Body of pancreas (tissue), 4 donors: ENCODE results near the gene PPP6R1. TPM values are rescaled to one million over a fixed set of nuclear protein-coding genes. Genes with fewer than 3 reads are reported as not detected.

Source experiments
- ATAC-seq: fragments of 150-250 bp; one replicate; pipeline ENCODE4 v1.9.1; 2016
- DNase-seq, 4 donors: peaks; one replicate each; pipeline ENCODE4 v3.0.0-alpha.2; 2019
- H3K27ac ChIP-seq, 4 donors: fragments of 200-600 bp; sonication (generic); 1 replicate in 3 of 4; 2 replicates in 1 of 4; pipeline versions ENCODE4 v1.5.1 to v1.6.1; 2016 to 2019; ENCODE audit warnings: mild to moderate bottlenecking in 1 of 4, mixed read lengths in 1 of 4, moderate library complexity in 1 of 4
- H3K27me3 ChIP-seq, 2 donors: fragments of 200-600 bp; sonication (generic); one replicate each; pipeline ENCODE4 v1.6.0; 2016; ENCODE audit warnings: mild to moderate bottlenecking in 1 of 2
- H3K36me3 ChIP-seq, 2 donors: fragments of 200-600 bp; sonication (generic); replicated peaks in 1 of 2; 2 replicates each; pipeline ENCODE4 v1.5.1; 2016; ENCODE audit warnings: low read depth in 2 of 2; ENCODE audit not compliant: insufficient read depth in 1 of 2
- H3K4me1 ChIP-seq: fragments of 200-600 bp; sonication (generic); one replicate; pipeline ENCODE4 v1.6.0; 2016
- H3K4me3 ChIP-seq, 2 donors: fragments of 200-600 bp; sonication (generic); 1 replicate in 1 of 2; 2 replicates in 1 of 2; pipeline ENCODE4 v1.5.1; 2016 to 2019
- H3K9me3 ChIP-seq, 3 donors: fragments of 200-600 bp; sonication (generic); 1 replicate in 2 of 3; 2 replicates in 1 of 3; pipeline ENCODE4 v1.5.1; 2016
- POLR2A ChIP-seq, 3 donors: fragments of 450-650 bp; IDR thresholded peaks; one replicate each; pipeline ENCODE4 v1.6.1; 2016; ENCODE audit warnings: antibody characterized with exemption in 3 of 3, mild to moderate bottlenecking in 2 of 3
- WGBS, 2 donors: methylation state at CpG; one replicate each; pipeline ENCODE4 v1.1.5; 2017; 5-methylcytosine and 5-hydroxymethylcytosine counted together
- intact Hi-C: fragments of 100-400 bp; cut with DNase I; formaldehyde crosslinking; loops from one replicate; pipeline ENCODE4 v1.15.1; 2023
- total RNA-seq, 2 donors: library from RNA; depleted of rRNA; stranded (reverse); fragments of >200 nt; gene quantifications; one replicate each; pipeline ENCODE4 v1.1.0, GENCODE V29; 2016
- TF ChIP-seq, protein P1 (sequence below), 7 experiments: fragments of 450-650 bp in 4 of 7; fragments of 200-600 bp in 3 of 7; sonication (generic) in 3 of 7; IDR thresholded peaks; one replicate each; pipeline ENCODE4 v1.5.1; 2016 to 2019; ENCODE audit warnings: antibody characterized with exemption in 7 of 7

PPP6R1 gene
- total RNA-seq, 2 donors from 2014 or later = 19.2 to 20.8 TPM

- no peaks in the 10 kb centered on the region for H3K27me3 ChIP-seq
- H3K27ac ChIP-seq = no peak overlapping the region
- WGBS, 2 donors = 92 to 95% methylated on average over 18 of the region's 18 CpGs
- intact Hi-C loops = no loop called here
- no peak for DNase-seq
- no peaks in the 10 kb centered on the region for H3K4me1 ChIP-seq
- TF ChIP-seq, protein P1, sequence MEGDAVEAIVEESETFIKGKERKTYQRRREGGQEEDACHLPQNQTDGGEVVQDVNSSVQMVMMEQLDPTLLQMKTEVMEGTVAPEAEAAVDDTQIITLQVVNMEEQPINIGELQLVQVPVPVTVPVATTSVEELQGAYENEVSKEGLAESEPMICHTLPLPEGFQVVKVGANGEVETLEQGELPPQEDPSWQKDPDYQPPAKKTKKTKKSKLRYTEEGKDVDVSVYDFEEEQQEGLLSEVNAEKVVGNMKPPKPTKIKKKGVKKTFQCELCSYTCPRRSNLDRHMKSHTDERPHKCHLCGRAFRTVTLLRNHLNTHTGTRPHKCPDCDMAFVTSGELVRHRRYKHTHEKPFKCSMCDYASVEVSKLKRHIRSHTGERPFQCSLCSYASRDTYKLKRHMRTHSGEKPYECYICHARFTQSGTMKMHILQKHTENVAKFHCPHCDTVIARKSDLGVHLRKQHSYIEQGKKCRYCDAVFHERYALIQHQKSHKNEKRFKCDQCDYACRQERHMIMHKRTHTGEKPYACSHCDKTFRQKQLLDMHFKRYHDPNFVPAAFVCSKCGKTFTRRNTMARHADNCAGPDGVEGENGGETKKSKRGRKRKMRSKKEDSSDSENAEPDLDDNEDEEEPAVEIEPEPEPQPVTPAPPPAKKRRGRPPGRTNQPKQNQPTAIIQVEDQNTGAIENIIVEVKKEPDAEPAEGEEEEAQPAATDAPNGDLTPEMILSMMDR (IDR thresholded peaks at IDR 0.05) = no peak
- TF ChIP-seq POLR2A (IDR thresholded peaks at IDR 0.05) = no peak
- H3K36me3 ChIP-seq = peaks cover 0 to 3% of the 10 kb centered on the region in 2 donors
- no peak for ATAC-seq
- no peaks in the 10 kb centered on the region for H3K9me3 ChIP-seq
- H3K4me3 ChIP-seq = no peak overlapping the region
Observed at GRCh38 chr19:55272142-55272541, 13.3 kb upstream of the PPP6R1 start.

GRCh38 chr19:55270172-55270942, 11.5 kb upstream of the PPP6R1 start:
- peaks cover 0 to 2% of the 10 kb centered on the region in 2 donors for H3K36me3 ChIP-seq
- no peak overlapping the region for H3K27ac ChIP-seq
- 89 to 92% methylated on average over 16 to 25 of the region's 25 CpGs for WGBS, 2 donors
- no peaks in the 10 kb centered on the region for H3K9me3 ChIP-seq
- DNase-seq = no peak
- no peak overlapping the region for H3K4me3 ChIP-seq
- no peak for TF ChIP-seq POLR2A (IDR thresholded peaks at IDR 0.05)
- TF ChIP-seq, protein P1 (IDR thresholded peaks at IDR 0.05) = no peak
- ATAC-seq = no peak
- no peaks in the 10 kb centered on the region for H3K27me3 ChIP-seq
- no peaks in the 10 kb centered on the region for H3K4me1 ChIP-seq
- intact Hi-C loops = no loop called here

DNA sequence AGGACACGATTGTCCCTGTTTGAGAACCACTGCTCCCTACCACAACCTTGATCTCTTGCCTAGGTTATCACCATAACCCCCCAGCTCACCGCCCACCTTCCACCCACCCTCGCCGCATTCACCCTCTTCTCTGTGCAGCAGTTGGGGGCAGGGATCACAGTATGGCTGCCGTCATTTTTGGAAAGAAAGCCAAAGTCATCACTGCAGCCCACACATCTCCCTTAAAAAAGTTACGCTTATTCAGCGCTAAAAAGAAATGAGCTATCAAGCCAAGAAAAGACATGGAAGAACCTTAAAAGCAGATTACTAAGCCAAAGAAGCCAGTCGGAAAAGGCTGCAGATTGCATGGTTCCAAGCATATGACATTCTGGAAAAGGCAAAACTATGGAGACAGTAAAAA, 10.5 kb upstream of the PPP6R1 start:
- H3K36me3 ChIP-seq = peaks cover 0 to 2% of the 10 kb centered on the region in 2 donors
- intact Hi-C loops = no loop called here

DNA sequence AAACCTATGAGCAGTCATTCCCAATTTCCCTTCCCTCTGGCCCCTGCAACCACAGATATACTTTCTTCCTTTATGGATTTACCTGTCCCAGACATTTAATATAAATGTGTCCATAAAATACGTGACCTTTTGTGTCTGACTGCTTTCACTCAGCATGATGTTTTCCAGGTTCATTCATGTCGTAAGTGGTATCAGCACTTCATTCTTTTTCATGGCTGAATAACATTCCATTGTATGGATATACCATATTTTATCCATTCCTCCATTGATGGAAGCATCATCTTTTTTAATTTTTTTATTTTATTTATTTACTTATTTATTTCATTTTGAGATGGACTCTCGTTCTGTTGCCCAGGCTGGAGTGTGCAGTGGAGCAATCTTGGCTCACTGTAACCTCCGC, 8.0 kb upstream of the PPP6R1 start:
- intact Hi-C loops = no loop called here
- TF ChIP-seq, protein P1 (IDR thresholded peaks at IDR 0.05) = no peak
- no peak for TF ChIP-seq POLR2A (IDR thresholded peaks at IDR 0.05)
- H3K4me1 ChIP-seq = no peaks in the 10 kb centered on the region
- H3K9me3 ChIP-seq = no peaks in the 10 kb centered on the region
- no peak overlapping the region for H3K4me3 ChIP-seq
- 96% methylated on average over 4 of the region's 4 CpGs for WGBS, 2 donors
- ATAC-seq (no peak), DNase-seq (no peak)
- H3K27me3 ChIP-seq = no peaks in the 10 kb centered on the region
- no peaks in the 10 kb centered on the region for H3K36me3 ChIP-seq
- H3K27ac ChIP-seq = no peak overlapping the region

More for the DNA sequence above, 10.5 kb upstream of the PPP6R1 start:
- no peak overlapping the region for H3K4me3 ChIP-seq
- TF ChIP-seq, protein P1 (IDR thresholded peaks at IDR 0.05) = no peak
- no peak for TF ChIP-seq POLR2A (IDR thresholded peaks at IDR 0.05)
- ATAC-seq (no peak), DNase-seq (no peak)
- no peaks in the 10 kb centered on the region for H3K9me3 ChIP-seq
- WGBS, 2 donors = 90% methylated on average over 8 of the region's 8 CpGs
- H3K4me1 ChIP-seq = no peaks in the 10 kb centered on the region
- no peak overlapping the region for H3K27ac ChIP-seq
- H3K27me3 ChIP-seq = no peaks in the 10 kb centered on the region

- TF ChIP-seq POLR2A (IDR thresholded peaks at IDR 0.05) = no peak
- TF ChIP-seq, protein P1 (IDR thresholded peaks at IDR 0.05) = no peak
- Histone ChIP-seq H3K27ac (no peak overlapping the region), H3K27me3 (no peaks in the 10 kb centered on the region), H3K4me3 (no peak overlapping the region), H3K36me3 (no peaks in the 10 kb centered on the region), H3K9me3 (no peaks in the 10 kb centered on the region), H3K4me1 (no peaks in the 10 kb centered on the region)
- ATAC-seq = no peak
- no peak for DNase-seq
- intact Hi-C loops = no loop called here
- 96 to 98% methylated on average over 3 of the region's 3 CpGs for WGBS, 2 donors
Observed at GRCh38 chr19:55266404-55266803, 7.6 kb upstream of the PPP6R1 start.
